GM18519 (cell line): ENCODE measurements around the gene EVC2.
"Not testable (repeated sequence)": the region's sequence is repeated elsewhere in the genome, so short reads cannot be mapped to it uniquely, and the experiment has no call there.

Experiments used
- ATAC-seq: cut with Tn5 transposase; IDR thresholded peaks from one replicate; pipeline ENCODE4 v1.9.1; 2021; ENCODE audit warnings: mild to moderate bottlenecking, moderate library complexity; ENCODE audit not compliant: unreplicated experiment, low FRiP score

The EVC2 gene

DNA sequence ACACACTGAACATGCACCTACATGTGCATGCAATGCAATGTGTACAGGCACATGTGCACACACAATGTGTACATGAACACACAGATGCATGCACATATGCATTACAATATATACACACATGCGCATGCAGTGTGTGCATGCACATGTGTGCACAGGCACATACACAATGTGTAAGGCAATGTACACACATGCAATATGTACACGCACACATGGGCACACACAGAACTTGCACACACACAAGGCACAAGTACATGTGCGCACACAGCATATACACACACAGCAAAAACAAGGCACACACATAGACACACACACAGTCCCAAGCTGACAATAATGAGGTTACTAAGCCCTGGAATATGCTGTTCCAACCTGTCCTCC, 76.3 kb downstream of the EVC2 start:
- ATAC-seq: no peak

DNA sequence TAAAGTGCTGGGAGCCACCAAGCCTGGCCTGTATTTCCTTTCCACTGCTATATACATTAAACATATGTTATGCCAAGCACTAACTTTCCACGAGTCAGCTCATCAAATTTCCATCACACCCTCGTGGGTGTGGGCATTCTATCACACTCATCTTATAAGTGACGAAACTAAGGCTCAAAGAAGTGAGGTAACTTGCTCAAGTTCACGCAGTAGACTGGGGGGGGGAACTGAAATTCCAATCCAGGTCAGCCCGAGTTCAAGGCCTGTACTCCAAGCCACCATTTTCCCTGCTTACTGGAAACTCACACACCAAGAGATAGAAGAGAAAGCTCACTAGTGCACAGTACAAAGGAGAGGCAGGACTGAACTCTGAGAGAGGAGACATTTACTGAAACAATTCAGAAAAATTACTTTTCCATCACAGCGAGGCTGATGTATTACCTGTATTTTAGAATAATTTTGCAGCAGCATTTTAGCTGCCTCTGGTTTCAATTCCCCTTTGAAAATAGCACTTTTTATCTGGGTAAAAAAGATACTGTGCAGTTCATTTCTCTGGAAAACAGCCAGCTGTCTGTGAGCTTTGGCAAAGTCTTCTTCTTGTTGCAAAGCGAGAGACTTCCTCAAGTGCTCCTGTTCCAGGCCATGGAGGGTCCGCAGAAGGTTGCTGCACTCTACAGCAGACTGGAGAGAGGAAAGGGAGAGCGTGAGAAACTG, 76.8 kb downstream of the EVC2 start:
- no peak for ATAC-seq

DNA sequence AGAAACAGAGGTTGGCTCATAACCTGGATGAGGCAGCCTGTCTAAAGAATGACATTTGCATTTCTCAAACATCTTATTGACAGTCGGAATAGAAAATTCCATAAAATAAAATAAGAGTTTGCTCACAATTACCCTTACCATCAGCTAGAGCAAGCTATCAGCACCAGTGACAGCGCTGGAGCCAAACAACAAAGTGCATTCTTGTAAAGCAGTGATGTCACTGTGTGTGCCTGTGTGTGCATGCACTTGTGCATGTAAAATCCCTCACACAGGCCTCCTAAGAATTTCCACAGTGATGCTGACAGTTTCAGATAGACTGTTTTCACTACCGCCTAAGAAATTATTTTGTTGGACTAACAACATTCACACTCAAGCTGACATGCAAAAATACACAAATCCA, 77.6 kb downstream of the EVC2 start:
- no peak for ATAC-seq

DNA sequence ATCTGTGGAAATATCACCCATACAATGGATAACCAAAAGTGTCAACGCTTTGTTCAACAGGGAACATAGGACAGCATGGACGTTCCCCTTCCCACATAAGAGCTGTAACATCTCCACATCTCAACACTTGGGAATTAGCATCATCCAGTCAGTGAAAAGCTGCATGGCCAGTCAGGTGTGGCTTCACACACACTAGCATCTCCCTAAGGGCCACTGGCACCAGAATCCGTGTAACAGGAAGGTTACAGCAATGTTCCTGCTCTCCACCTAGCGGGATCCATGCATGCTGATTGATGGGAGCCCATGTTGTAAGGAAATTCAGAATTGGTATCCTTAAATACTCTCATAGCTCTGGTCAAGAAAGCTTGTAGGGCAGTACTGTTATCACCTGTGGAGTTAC, 78.8 kb downstream of the EVC2 start:
- ATAC-seq: no peak

- ATAC-seq: no peak
These were observed 81.4 kb downstream of the EVC2 start for GRCh38 chr4:5626913-5627312.

GRCh38 chr4:5622596-5622995, 85.8 kb downstream of the EVC2 start:
- ATAC-seq: no peak

DNA sequence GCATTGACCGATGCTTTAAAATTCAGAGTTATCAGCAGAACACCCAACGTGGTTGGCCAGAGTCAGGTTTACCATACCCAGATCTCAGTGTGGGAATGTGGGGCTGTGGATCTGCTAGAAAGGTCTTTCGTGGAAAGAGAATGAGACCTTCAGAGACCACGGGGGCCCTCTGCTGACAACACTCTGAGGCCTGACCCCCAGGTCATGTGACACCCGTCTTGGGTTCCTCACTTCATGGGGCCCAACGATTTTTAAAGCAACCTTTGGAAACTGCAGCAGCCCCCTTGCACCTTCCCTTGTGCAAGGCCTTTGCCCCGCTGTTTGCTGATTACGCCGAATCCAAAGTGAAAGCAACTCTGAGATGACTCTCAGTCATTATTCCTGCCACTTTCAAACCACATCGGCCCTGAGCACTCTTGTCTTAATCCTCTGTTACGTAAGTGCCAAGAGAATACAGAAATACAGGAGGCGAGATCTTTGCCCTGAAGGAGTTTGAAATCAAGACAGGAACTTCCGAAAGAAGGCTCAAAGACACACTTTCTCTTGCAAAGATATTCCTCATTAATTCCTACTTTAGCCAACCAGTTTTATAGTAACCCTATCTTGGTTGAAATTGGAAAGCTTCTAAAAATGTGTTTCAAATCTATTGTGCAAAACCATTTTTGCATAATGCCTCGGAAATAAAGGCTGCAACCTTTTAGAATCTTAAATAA, 88.3 kb downstream of the EVC2 start:
- no peak for ATAC-seq

GRCh38 chr4:5618051-5618960, 90.1 kb downstream of the EVC2 start:
- no peak for ATAC-seq

- no peak for ATAC-seq
These were observed 91.9 kb downstream of the EVC2 start for GRCh38 chr4:5616331-5616950.

DNA sequence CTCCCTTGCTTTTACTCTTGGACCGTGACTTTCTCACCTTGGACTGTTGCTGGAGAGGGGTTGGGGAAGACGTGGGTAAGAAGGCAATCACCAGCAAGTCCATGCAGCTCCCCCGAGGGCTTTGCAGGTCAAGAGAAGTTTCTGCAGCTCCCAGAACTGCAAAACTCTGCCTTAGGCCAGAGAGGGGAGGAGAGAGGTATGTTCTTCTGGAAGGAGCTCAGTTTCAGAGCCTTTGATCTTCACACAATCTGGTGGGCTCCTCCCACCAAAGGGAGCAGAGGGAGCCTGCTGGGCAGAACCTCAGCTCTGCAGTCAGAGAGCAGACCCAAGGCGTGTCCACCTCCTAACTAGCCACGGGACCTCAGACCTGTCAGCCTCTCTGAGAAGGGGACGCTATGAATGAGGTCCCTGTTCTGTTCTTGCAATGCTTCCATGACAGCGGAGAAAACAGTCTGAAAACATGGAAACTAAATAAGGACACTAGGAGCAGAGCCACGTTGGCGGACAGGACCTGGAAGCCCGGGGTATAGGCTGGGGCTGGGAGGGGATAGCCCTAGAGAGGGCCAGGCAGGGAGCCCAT, 92.8 kb downstream of the EVC2 start:
- ATAC-seq: no peak

DNA sequence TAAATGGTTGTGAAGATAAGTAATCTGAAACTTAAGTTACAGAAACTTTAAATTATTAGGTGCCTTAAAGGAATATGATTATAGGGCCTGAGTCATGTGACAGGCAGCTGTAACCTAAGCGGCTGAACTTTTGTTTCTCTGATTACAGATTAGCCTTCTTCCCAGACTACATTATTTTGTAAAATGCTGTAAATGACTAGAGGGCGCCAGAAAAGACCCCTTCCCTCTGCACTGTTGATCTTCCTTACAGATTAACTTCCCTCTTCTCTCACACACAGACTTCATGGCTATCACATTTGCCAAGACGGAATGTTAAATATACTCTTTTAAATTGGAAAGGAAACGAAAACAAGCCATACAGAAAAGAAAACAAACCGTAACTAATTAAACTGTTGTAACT, 96.6 kb downstream of the EVC2 start:
- no peak for ATAC-seq

- no peak for ATAC-seq
These were observed 98.9 kb downstream of the EVC2 start for GRCh38 chr4:5609306-5610007.

GRCh38 chr4:5593828-5594227, 114.5 kb downstream of the EVC2 start:
- ATAC-seq: not testable (repeated sequence)

GRCh38 chr4:5592272-5592671, 116.1 kb downstream of the EVC2 start:
- ATAC-seq: no peak

DNA sequence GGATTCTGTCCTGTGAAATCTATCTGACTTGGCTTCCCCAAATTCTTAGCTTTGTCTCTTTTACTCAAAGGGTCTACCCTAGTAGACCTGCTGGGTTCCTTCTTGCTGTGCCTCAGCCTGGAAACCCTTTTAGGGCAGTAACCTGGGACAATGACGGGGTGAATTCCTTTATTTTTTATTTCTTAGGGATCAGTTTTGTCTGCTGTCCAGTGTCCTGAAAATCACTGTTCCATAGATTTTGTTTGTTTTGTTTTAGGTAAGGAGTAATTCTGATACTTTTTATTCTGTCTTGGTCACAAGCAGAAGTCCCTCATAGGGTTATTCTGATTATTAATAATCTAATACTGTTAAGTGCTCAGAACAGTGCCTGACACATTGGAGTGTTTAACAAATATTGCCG, 118.9 kb downstream of the EVC2 start:
- no peak for ATAC-seq

GRCh38 chr4:5588046-5588445, 120.3 kb downstream of the EVC2 start:
- no peak for ATAC-seq

GRCh38 chr4:5575941-5576340, 132.4 kb downstream of the EVC2 start:
- ATAC-seq: no peak

- no peak for ATAC-seq
These were observed 134.0 kb downstream of the EVC2 start for GRCh38 chr4:5574386-5574785.

DNA sequence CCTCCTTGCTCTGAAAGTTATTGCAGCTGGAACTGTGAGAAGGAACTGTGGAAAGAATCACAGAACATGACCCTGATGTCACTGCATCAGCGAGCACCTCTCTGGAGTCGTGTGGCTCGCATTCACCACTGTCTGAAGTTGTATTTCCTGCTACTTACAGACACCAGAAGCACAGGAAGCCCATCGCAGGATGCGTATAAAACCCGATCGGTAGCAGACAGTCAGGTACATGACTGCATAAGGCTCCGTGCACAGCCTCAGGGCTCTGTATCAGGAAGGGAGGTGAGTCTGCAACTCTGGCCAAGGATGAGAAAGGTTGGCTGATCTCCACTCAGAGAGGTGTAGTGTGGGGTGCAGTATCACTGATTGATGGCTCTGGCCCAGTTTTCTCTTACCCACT, 134.4 kb downstream of the EVC2 start:
- ATAC-seq: no peak

DNA sequence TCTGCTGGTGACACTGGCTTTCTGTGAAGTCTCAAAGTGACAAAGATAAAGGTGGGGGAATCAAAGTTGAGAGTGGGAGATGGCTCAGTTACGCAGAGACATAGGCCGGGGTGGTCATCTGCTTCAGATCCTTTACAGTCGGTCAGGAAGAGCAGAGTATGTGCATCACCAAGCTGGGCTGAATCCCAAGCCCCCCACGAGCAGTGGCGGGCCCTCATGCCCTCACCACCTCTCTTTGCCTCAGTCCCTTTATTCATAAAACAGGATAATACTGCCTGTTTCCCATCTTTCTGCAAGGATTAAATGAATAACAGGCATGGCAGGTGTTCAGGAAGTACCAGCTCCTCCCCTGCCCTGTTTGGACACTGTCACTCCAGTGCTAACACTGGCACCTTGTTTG, 135.6 kb downstream of the EVC2 start:
- ATAC-seq: no peak
